HT-29 (cell line): ENCODE data around the gene CEBPZOS. TPM values are rescaled to one million over a fixed set of nuclear protein-coding genes. Genes with fewer than 3 reads are reported as not detected.
A peak's percentile ranks its signal among the peaks of the same experiment; 100 is the strongest.

Source experiments
- DNase-seq: peaks from one replicate; pipeline ENCODE4 v3.0.0-alpha.2; 2015; ENCODE audit warnings: low spot score
- total RNA-seq: library from RNA; depleted of rRNA; stranded (reverse); fragments of >200 nt; shearing (Covaris generic); gene quantifications from 2 replicates; pipeline ENCODE4 v1.2.3, GENCODE V29; 2014; rRNA removed

The CEBPZOS gene
- total RNA-seq, 1 experiment from 2014 or later = 26.7 TPM

- DNase-seq = peak; percentile 93
Measured at GRCh38 chr2:37231241-37232130, 35.2 kb downstream of the CEBPZOS start, which contains the start of the genes CEBPZ and NDUFAF7. Gene CEBPZ, minus strand, starts transcription at chr2:37231596. Its CDS starts 29 bp downstream, at chr2:37231567. Gene NDUFAF7, plus strand, starts transcription at chr2:37231658. Its CDS starts 48 bp downstream, at chr2:37231706.

DNA sequence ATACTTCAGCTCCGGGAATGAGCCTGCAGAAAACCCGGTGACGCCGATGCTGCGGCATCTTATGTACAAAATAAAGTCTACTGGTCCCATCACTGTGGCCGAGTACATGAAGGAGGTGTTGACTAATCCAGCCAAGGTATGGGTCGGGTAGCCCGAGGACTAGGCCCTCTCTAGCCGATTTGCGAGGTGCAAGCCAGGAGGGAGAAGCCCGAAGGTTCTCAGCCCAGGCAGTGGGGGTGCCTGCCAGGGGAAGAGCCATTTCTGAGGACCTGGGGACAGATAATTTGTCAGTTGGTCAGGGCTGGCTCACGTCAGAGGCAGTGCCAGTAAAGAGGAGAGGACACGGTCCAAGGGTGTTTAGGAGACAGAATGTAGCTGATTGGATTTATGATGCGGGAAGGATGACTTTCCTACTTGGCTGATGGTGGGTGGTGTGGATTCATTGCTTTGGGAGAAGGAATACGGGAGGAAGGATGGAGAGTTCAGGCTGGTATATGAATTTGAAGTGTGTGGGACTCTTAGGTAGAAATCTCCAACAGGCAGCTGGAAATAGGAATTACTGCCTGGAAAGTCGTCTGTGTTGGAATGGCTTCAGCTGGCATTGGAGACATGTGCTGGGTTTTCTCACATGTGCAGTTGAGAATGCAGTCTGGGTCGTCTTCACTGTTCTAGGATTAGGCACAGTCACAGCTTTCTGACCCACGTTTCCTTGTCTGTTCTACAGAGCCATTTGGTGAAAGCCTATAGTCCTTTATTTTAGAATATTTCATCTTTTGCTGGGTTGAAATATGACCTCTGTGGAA is 36.0 kb downstream of the CEBPZOS start:
- DNase-seq = peak; percentile 49

DNA sequence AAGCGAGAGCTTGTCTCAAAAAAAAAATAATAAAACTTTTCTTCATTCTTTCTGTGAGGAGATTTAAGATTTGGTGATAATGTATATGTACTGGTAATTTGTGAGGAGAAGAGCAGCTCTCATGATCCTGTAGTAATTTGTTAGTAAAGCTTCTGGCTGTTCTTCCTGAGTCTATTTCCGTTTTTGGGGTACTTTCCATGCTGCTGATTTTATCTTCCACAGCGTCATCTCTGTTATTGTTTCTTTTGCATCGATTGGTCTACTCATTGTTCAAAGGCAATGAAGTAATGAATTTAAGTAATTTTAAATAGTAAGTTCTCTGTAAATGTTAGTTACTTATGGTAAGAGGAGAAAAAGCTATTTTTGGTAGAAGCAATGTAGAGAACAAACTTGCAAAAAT is 47.1 kb downstream of the CEBPZOS start:
- no peak for DNase-seq

DNA sequence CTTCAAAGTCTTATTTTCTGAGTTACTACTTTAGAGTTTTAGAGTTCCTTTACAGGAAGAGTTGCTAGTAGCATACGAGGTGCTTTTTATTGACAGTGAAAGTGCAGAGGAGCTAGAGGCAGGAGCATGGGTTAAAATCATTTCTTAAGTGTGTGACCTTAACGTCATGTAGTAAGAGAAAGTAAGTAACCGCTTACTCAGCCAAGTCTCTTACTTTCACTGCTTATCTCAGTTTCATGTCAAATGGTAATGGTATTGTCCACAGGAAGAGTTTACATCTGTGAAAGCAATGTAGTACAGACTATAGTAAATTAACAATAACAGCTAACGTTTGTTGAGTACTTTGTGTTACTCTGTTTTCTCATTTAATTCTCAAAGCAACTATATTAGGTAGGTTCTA is 47.7 kb downstream of the CEBPZOS start:
- DNase-seq = no peak

DNA sequence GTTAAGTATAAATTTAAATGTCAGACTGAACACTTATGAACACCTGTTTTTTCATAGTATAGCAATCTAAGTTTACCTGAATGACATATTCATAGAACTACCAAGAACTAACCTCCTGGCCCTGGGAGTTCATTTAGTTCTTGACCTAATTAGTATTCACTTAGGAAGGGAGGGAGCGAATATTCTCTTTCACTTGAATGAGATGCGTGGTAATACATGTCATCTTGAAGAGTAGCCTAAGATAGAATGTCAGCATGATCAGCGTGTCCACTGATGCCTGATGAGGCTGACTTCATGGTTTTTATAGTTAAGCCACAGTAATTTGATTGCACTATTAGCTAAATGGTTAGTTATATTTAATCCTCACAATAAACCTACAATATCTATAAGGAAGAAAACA is 48.5 kb downstream of the CEBPZOS start:
- DNase-seq = no peak

DNA sequence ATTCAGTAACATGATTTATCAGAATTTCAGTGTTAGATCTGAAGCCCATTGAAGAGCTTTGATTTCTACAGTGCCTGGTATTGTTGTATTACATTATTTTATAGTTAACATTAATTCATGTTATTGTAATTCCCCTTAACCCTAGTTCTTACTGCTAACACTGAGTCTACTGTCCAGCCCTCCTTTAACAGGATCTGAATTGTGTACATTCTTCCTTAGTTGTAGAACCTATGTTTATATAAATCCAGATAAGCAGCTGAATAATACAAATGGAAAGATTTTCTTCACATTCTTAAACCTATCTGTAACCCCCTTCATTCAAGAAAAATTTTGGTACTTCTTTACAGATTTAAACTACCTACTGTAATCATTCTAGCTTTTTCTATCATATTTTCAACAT is 49.9 kb downstream of the CEBPZOS start:
- DNase-seq = no peak

DNA sequence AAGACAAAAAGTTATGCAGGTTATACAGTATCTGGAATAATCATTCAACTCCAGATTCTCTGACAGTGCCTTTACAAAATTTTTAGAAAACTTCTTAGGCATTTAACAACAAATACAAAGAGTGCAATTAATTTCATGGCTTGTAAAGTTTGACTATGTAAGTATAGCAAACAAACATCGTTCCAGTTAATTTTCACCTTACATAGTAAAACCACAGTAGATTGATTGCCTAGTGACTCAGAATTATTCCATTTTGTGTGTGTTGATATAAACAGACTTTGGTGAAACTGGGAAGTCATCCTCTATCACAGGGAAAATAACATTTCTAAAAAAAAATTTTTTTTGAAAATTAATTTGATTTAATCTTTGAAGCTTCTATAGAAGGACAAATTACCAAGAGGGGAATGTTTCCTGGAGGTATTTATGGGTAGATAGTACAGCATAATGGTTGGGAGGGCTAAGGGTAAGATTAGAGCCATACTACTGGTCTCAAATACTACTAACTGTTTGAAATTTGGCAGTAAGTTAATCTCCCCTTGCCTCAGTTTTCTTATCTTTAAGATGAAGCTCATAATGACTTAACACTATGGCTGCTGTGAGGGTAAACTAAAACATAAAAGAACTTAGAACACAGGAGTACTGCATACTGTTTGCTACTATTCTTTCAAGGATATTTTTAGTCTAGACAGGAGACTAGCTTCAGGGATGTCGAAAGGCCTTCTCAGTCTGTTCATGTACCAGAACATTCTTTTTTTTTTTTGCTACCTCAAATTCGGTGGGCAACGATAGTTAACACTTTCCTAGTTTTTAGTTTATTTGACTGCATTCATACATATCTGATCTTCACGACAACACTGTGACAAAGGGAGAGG is 54.8 kb downstream of the CEBPZOS start:
- no peak for DNase-seq

Other genes with a start within 250 kb of the CEBPZOS start
- gene STRN, start 230.0 kb upstream of the CEBPZOS start, total RNA-seq = 4.3 and 4.4 TPM in 2 replicates
- gene HEATR5B, start 112.1 kb upstream of the CEBPZOS start, total RNA-seq = 8.6 and 10.7 TPM in 2 replicates
- 1.1 and 1.5 TPM in 2 replicates for gene GPATCH11, start 112.0 kb upstream of the CEBPZOS start, total RNA-seq
- gene EIF2AK2, start 39.5 kb upstream of the CEBPZOS start, total RNA-seq = 11.7 and 14.5 TPM in 2 replicates
- gene SULT6B1, start 7.8 kb upstream of the CEBPZOS start, total RNA-seq = not detected in 2 replicates
- gene CEBPZ, start 35.1 kb downstream of the CEBPZOS start, total RNA-seq = 23.0 and 27.0 TPM in 2 replicates
- gene NDUFAF7, start 35.2 kb downstream of the CEBPZOS start, total RNA-seq = 11.5 and 11.6 TPM in 2 replicates
- 14.0 and 17.2 TPM in 2 replicates for gene PRKD3, start 128.3 kb downstream of the CEBPZOS start, total RNA-seq
- 54.2 and 54.3 TPM in 2 replicates for gene QPCT, start 148.1 kb downstream of the CEBPZOS start, total RNA-seq